HEK293 (cell line): Measurements from ENCODE around the gene SF3A1.

ENCODE experiments used
- CTCF ChIA-PET: fragments of 350-600 bp; formaldehyde crosslinking; extraction: SDS; loops from one replicate; lab custom pipeline; 2021; ENCODE audit warnings: antibody characterized with exemption; lab: Yijun Ruan, JAX
- POLR2A ChIA-PET: fragments of 300-600 bp; formaldehyde crosslinking; extraction: SDS; loops from one replicate; lab custom pipeline; 2020; ENCODE audit warnings: antibody characterized with exemption, inconsistent platforms; lab: Yijun Ruan, JAX
- H3K27ac ChIP-seq: fragments of 200-500 bp; sonication (Bioruptor generic); 2 replicates; pipeline ENCODE4 v1.5.1; 2014; ENCODE audit warnings: low read depth, low read length, control low read depth, inconsistent platforms; ENCODE audit errors: extremely low read depth
- H3K36me3 ChIP-seq, 2 experiments: fragments of 200-500 bp in 1 of 2; sonication (Bioruptor generic) in 1 of 2; 1 replicate in 1 of 2; 2 replicates in 1 of 2; pipeline ENCODE4 v1.5.1; 2014 to 2017; ENCODE audit warnings: inconsistent platforms in 2 of 2, low read length in 2 of 2; ENCODE audit not compliant: control insufficient read depth in 2 of 2, insufficient read depth in 1 of 2
- H3K4me1 ChIP-seq: fragments of 200-500 bp; sonication (Bioruptor generic); 2 replicates; pipeline ENCODE4 v1.5.1; 2014; ENCODE audit warnings: mild to moderate bottlenecking, low read length, inconsistent platforms; ENCODE audit not compliant: control insufficient read depth, insufficient read depth
- H3K4me3 ChIP-seq: 2 replicates; pipeline ENCODE4 v1.5.1; 2011; ENCODE audit warnings: low read depth, mild to moderate bottlenecking, control low read depth, low read length, moderate library complexity
- H3K9me3 ChIP-seq: fragments of 200-500 bp; sonication (Bioruptor generic); 2 replicates; pipeline ENCODE4 v1.5.1; 2014; ENCODE audit warnings: low read depth, low read length, inconsistent platforms; ENCODE audit not compliant: control insufficient read depth, insufficient read depth
- HOXA7 ChIP-seq: sonication (generic); formaldehyde crosslinking; IDR thresholded peaks from 2 replicates; pipeline ENCODE4 v1.8.1; 2022; ENCODE audit warnings: missing genetic modification reagents, borderline replicate concordance
- SCRT2 ChIP-seq: fragments of 450-650 bp; formaldehyde crosslinking; IDR thresholded peaks from 2 replicates; pipeline ENCODE4 v1.5.1; 2016; ENCODE audit warnings: missing biosample characterization, missing genetic modification characterization
- SETDB1 ChIP-seq: IDR thresholded peaks from one replicate; pipeline ENCODE4 v1.6.1; 2017; ENCODE audit warnings: mild to moderate bottlenecking, low read length, moderate library complexity, mixed read lengths; ENCODE audit not compliant: insufficient read length
- ZBTB17 ChIP-seq: fragments of 450-650 bp; formaldehyde crosslinking; IDR thresholded peaks from 2 replicates; pipeline ENCODE4 v1.5.1; 2016; ENCODE audit warnings: missing biosample characterization, missing genetic modification characterization
- ZBTB20 ChIP-seq: fragments of 450-650 bp; formaldehyde crosslinking; IDR thresholded peaks from 2 replicates; pipeline ENCODE4 v1.5.1; 2016; ENCODE audit warnings: missing biosample characterization, missing genetic modification characterization
- ZNF146 ChIP-seq: fragments of 450-650 bp; formaldehyde crosslinking; IDR thresholded peaks from 2 replicates; pipeline ENCODE4 v1.5.1; 2016; ENCODE audit warnings: missing biosample characterization, missing genetic modification characterization
- ZNF18 ChIP-seq: fragments of 450-650 bp; formaldehyde crosslinking; IDR thresholded peaks from 2 replicates; pipeline ENCODE4 v1.5.1; 2016; ENCODE audit warnings: missing biosample characterization, missing genetic modification characterization
- ZNF2 ChIP-seq: fragments of 450-650 bp; formaldehyde crosslinking; IDR thresholded peaks from 2 replicates; pipeline ENCODE4 v1.5.1; 2016; ENCODE audit warnings: missing biosample characterization, missing genetic modification characterization
- ZNF202 ChIP-seq: fragments of 450-650 bp; formaldehyde crosslinking; IDR thresholded peaks from 2 replicates; pipeline ENCODE4 v1.5.1; 2016; ENCODE audit warnings: missing biosample characterization, missing genetic modification characterization, borderline replicate concordance
- ZNF248 ChIP-seq: fragments of 450-650 bp; formaldehyde crosslinking; IDR thresholded peaks from 2 replicates; pipeline ENCODE4 v1.5.1; 2017; ENCODE audit warnings: missing biosample characterization, missing genetic modification characterization
- ZNF311 ChIP-seq: fragments of 450-650 bp; formaldehyde crosslinking; IDR thresholded peaks from 2 replicates; pipeline ENCODE4 v1.5.1; 2017; ENCODE audit warnings: missing biosample characterization, missing genetic modification characterization, borderline replicate concordance
- ZNF548 ChIP-seq: fragments of 450-650 bp; formaldehyde crosslinking; IDR thresholded peaks from 2 replicates; pipeline ENCODE4 v1.5.1; 2016; ENCODE audit warnings: missing biosample characterization, missing genetic modification characterization
- ZNF664 ChIP-seq: fragments of 450-650 bp; formaldehyde crosslinking; IDR thresholded peaks from 2 replicates; pipeline ENCODE4 v1.5.1; 2016; ENCODE audit warnings: missing biosample characterization, missing genetic modification characterization
- ZNF747 ChIP-seq: fragments of 450-650 bp; formaldehyde crosslinking; IDR thresholded peaks from 2 replicates; pipeline ENCODE4 v1.5.1; 2016; ENCODE audit warnings: missing biosample characterization, missing genetic modification characterization
- ZNF791 ChIP-seq: fragments of 450-650 bp; formaldehyde crosslinking; IDR thresholded peaks from 2 replicates; pipeline ENCODE4 v1.5.1; 2016; ENCODE audit warnings: missing biosample characterization, missing genetic modification characterization
- ZNF830 ChIP-seq: fragments of 450-650 bp; IDR thresholded peaks from 2 replicates; pipeline ENCODE4 v1.5.0; 2018; ENCODE audit warnings: missing biosample characterization, missing genetic modification characterization, low read depth, mild to moderate bottlenecking, moderate library complexity
- TF ChIP-seq, protein P1 (sequence below): fragments of 450-650 bp; formaldehyde crosslinking; IDR thresholded peaks from 2 replicates; pipeline ENCODE4 v1.5.1; 2016; ENCODE audit warnings: missing biosample characterization, missing genetic modification characterization
- TF ChIP-seq, protein P2 (sequence below): fragments of 450-650 bp; formaldehyde crosslinking; IDR thresholded peaks from 2 replicates; pipeline ENCODE4 v1.5.1; 2016; ENCODE audit warnings: missing biosample characterization, missing genetic modification characterization, low read depth

Gene SF3A1

GRCh38 chr22:30347255-30347892 is 9.3 kb downstream of the SF3A1 start:
- ChIA-PET CTCF (interaction anchor here (0.8 kb wide), 1 partner anchor 32 kb away, joined by 3 read pairs; no protein-coding TSS in a partner anchor), POLR2A (interaction anchor here (1.5 to 1.6 kb wide), 2 partner anchors 9 to 21 kb away, joined by 4 to 5 read pairs; partner anchors contain the start of genes CCDC157, SF3A1 and TBC1D10A)
- H3K4me1 ChIP-seq, result no peaks in the 10 kb centered on the region
- peaks cover 78 to 99% of the 10 kb centered on the region in 2 experiments for H3K36me3 ChIP-seq
- H3K4me3 ChIP-seq, result no peak overlapping the region
- no peaks in the 10 kb centered on the region for H3K9me3 ChIP-seq
- H3K27ac ChIP-seq, result no peak overlapping the region
- TF ChIP-seq ZNF747 (tag by site-specific recombination), result no peak
- no peak for TF ChIP-seq ZNF548
- TF ChIP-seq ZNF18 (tag by site-specific recombination), result no peak
- TF ChIP-seq ZNF202, result no peak

DNA sequence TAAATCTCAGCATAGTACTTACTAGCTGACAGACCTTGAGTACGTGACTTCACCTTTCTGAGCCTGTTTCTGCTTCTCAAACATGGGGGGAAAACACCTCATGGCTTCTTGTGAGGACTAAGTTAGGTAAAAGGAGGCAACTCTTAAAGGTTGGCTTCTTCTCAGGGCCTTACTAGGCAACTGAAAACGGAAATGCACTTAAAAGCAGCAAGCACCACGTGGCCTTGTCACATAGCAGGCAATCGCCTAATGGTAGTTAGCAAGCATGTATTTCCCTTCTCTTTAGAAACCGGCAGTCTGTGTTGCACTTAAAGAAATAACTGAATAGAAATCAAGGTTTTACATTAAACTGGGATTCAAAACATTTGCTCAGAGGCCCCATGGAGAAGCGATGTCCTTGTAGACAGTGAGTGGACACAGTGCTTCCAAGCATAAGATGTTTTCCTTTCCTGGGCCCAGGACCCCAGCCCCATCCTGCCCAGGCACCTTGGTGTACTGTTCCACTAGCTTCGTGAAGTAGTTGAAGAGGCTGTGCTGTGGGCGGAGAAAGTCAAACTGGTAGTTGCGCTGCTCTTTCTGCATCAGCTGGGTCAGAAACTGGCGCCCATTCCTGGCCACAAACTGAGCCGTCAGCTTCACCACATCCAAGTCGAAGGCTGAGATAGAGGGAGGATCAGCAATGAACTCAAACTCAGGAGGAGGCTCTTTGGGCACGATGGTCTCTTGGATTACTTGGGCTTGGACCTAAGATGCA is 12.1 kb downstream of the SF3A1 start:
- CTCF ChIA-PET, result interaction anchor here (0.9 kb wide), 1 partner anchor 16 kb away, joined by 3 read pairs; no protein-coding TSS in a partner anchor
- TF ChIP-seq ZNF791 (tag by site-specific recombination) (no peak), ZNF146 (tag by site-specific recombination) (no peak), HOXA7 (CRISPR knock-in tag) (no peak), ZNF248 (tag by site-specific recombination) (no peak), ZNF18 (tag by site-specific recombination) (no peak), ZNF664 (tag by site-specific recombination) (no peak), SCRT2 (no peak), ZBTB17 (tag by site-specific recombination) (no peak), ZNF2 (tag by site-specific recombination) (no peak), ZBTB20 (tag by site-specific recombination) (no peak), ZNF830 (tag by site-specific recombination) (no peak), SETDB1 (no peak), ZNF311 (tag by site-specific recombination) (no peak)
- TF ChIP-seq, protein P1, sequence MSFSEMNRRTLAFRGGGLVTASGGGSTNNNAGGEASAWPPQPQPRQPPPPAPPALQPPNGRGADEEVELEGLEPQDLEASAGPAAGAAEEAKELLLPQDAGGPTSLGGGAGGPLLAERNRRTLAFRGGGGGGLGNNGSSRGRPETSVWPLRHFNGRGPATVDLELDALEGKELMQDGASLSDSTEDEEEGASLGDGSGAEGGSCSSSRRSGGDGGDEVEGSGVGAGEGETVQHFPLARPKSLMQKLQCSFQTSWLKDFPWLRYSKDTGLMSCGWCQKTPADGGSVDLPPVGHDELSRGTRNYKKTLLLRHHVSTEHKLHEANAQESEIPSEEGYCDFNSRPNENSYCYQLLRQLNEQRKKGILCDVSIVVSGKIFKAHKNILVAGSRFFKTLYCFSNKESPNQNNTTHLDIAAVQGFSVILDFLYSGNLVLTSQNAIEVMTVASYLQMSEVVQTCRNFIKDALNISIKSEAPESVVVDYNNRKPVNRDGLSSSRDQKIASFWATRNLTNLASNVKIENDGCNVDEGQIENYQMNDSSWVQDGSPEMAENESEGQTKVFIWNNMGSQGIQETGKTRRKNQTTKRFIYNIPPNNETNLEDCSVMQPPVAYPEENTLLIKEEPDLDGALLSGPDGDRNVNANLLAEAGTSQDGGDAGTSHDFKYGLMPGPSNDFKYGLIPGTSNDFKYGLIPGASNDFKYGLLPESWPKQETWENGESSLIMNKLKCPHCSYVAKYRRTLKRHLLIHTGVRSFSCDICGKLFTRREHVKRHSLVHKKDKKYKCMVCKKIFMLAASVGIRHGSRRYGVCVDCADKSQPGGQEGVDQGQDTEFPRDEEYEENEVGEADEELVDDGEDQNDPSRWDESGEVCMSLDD (tag by site-specific recombination), result no peak
- TF ChIP-seq, protein P2, sequence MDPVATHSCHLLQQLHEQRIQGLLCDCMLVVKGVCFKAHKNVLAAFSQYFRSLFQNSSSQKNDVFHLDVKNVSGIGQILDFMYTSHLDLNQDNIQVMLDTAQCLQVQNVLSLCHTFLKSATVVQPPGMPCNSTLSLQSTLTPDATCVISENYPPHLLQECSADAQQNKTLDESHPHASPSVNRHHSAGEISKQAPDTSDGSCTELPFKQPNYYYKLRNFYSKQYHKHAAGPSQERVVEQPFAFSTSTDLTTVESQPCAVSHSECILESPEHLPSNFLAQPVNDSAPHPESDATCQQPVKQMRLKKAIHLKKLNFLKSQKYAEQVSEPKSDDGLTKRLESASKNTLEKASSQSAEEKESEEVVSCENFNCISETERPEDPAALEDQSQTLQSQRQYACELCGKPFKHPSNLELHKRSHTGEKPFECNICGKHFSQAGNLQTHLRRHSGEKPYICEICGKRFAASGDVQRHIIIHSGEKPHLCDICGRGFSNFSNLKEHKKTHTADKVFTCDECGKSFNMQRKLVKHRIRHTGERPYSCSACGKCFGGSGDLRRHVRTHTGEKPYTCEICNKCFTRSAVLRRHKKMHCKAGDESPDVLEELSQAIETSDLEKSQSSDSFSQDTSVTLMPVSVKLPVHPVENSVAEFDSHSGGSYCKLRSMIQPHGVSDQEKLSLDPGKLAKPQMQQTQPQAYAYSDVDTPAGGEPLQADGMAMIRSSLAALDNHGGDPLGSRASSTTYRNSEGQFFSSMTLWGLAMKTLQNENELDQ (tag by site-specific recombination), result no peak
- TF ChIP-seq, all 188 proteins: peak for 0
- Histone ChIP-seq H3K4me3 (no peak overlapping the region), H3K27ac (no peak overlapping the region), H3K9me3 (no peaks in the 10 kb centered on the region), H3K36me3 (peaks cover 72 to 100% of the 10 kb centered on the region in 2 experiments), H3K4me1 (no peaks in the 10 kb centered on the region)
- POLR2A ChIA-PET, result interaction anchor here (0.5 kb wide), 1 partner anchor 254 kb away, joined by 3 read pairs; no protein-coding TSS in a partner anchor
